IMR-90 (cell line): ENCODE data around the gene CDX2. TPM values are rescaled to one million over a fixed set of nuclear protein-coding genes. Genes with fewer than 3 reads are reported as not detected.

ENCODE experiments used
- ATAC-seq: fragments of 200-7000 bp; cut with Tn5 transposase; 2 replicates; pipeline ENCODE4 v1.9.1; 2020; ENCODE audit warnings: low read depth, mild to moderate bottlenecking, moderate library complexity
- BruUV-seq: library from RNA; stranded (reverse); fragments of 400-500 nt; replicated peaks from 2 replicates; lab custom pipeline; 2021; lab: Mats Ljungman, UMichigan
- CTCF ChIA-PET: fragments of 300-600 bp; formaldehyde crosslinking; extraction: SDS; loops from one replicate; lab custom pipeline; 2021; ENCODE audit warnings: antibody characterized with exemption; lab: Yijun Ruan, JAX
- POLR2A ChIA-PET: fragments of 300-600 bp; sonication (Branson Sonifier 250); formaldehyde crosslinking; loops from one replicate; lab custom pipeline; 2022; ENCODE audit warnings: antibody characterized with exemption; ENCODE audit not compliant: unreplicated experiment; lab: Charles Lee
- DNase-seq: peaks from one replicate; pipeline ENCODE4 v3.0.0; 2013
- H2AFZ ChIP-seq: replicated peaks from 2 replicates; pipeline ENCODE3; 2013; ENCODE audit warnings: low read length, mild to moderate bottlenecking; ENCODE audit not compliant: poor library complexity
- H2AK5ac ChIP-seq: 2 replicates; pipeline ENCODE4 v1.6.1; 2013; ENCODE audit warnings: low read depth, low read length, inconsistent platforms
- H2AK9ac ChIP-seq: replicated peaks from 2 replicates; pipeline ENCODE3; 2013; ENCODE audit warnings: mild to moderate bottlenecking, low read depth, low read length, moderate library complexity; ENCODE audit not compliant: poor library complexity
- H2BK120ac ChIP-seq: 2 replicates; pipeline ENCODE4 v1.6.1; 2013; ENCODE audit warnings: low read depth, low read length, inconsistent platforms
- H2BK15ac ChIP-seq: 3 replicates; pipeline ENCODE4 v1.6.1; 2013; ENCODE audit warnings: low read depth, low read length, inconsistent platforms
- H2BK20ac ChIP-seq: 2 replicates; pipeline ENCODE4 v1.6.1; 2013; ENCODE audit warnings: low read depth, mild to moderate bottlenecking, inconsistent platforms, low read length, moderate library complexity
- H2BK5ac ChIP-seq: 2 replicates; pipeline ENCODE4 v1.6.1; 2013; ENCODE audit warnings: mild to moderate bottlenecking, low read depth, low read length, inconsistent platforms; ENCODE audit not compliant: poor library complexity, severe bottlenecking
- H3K14ac ChIP-seq: replicated peaks from 2 replicates; pipeline ENCODE4 v1.6.1; 2013; ENCODE audit warnings: low read depth, low read length, inconsistent platforms
- H3K18ac ChIP-seq: 2 replicates; pipeline ENCODE4 v1.6.1; 2013; ENCODE audit warnings: low read depth, low read length, control low read depth
- H3K23ac ChIP-seq: 2 replicates; pipeline ENCODE4 v1.6.1; 2013; ENCODE audit warnings: low read depth, low read length, inconsistent platforms
- H3K27ac ChIP-seq: 2 replicates; pipeline ENCODE4 v1.5.1; 2013; ENCODE audit warnings: mild to moderate bottlenecking, control low read depth, low read length; ENCODE audit not compliant: insufficient read depth
- H3K27me3 ChIP-seq: 2 replicates; pipeline ENCODE4 v1.6.1; 2013; ENCODE audit warnings: low read length; ENCODE audit not compliant: control insufficient read depth, insufficient read depth
- H3K36me3 ChIP-seq: 2 replicates; pipeline ENCODE4 v1.6.1; 2013; ENCODE audit warnings: low read length, mixed read lengths; ENCODE audit not compliant: control insufficient read depth, insufficient read depth
- H3K4ac ChIP-seq: 2 replicates; pipeline ENCODE4 v1.6.1; 2013; ENCODE audit warnings: low read depth, low read length, inconsistent platforms
- H3K4me1 ChIP-seq: 2 replicates; pipeline ENCODE4 v1.6.1; 2013; ENCODE audit warnings: low read length, mixed read lengths; ENCODE audit not compliant: control insufficient read depth, insufficient read depth
- H3K4me2 ChIP-seq: 2 replicates; pipeline ENCODE4 v1.6.1; 2013; ENCODE audit warnings: low read depth, mild to moderate bottlenecking, control low read depth, low read length, moderate library complexity
- H3K4me3 ChIP-seq: 2 replicates; pipeline ENCODE4 v1.5.1; 2013; ENCODE audit warnings: low read depth, mild to moderate bottlenecking, control low read depth, low read length, moderate library complexity; ENCODE audit not compliant: insufficient read depth
- H3K56ac ChIP-seq: 2 replicates; pipeline ENCODE4 v1.6.1; 2013; ENCODE audit warnings: low read length, inconsistent platforms; ENCODE audit not compliant: insufficient read depth; ENCODE audit errors: extremely low read depth
- H3K79me1 ChIP-seq, 2 experiments: 2 replicates each; pipeline ENCODE4 v1.6.1; 2013; ENCODE audit warnings: low read length in 2 of 2, inconsistent platforms in 1 of 2, low read depth in 1 of 2
- H3K9ac ChIP-seq: 2 replicates; pipeline ENCODE4 v1.6.1; 2013; ENCODE audit warnings: low read depth, low read length, control low read depth
- H3K9me1 ChIP-seq: 2 replicates; pipeline ENCODE4 v1.6.1; 2013; ENCODE audit warnings: low read length, inconsistent platforms; ENCODE audit not compliant: insufficient read depth
- H3K9me3 ChIP-seq: 2 replicates; pipeline ENCODE4 v1.6.1; 2013; ENCODE audit warnings: low read length; ENCODE audit not compliant: control insufficient read depth, insufficient read depth
- H4K20me1 ChIP-seq: 2 replicates; pipeline ENCODE4 v1.6.1; 2013; ENCODE audit warnings: low read length, inconsistent platforms; ENCODE audit not compliant: insufficient read depth
- H4K5ac ChIP-seq: 2 replicates; pipeline ENCODE4 v1.6.1; 2013; ENCODE audit warnings: mild to moderate bottlenecking, low read depth, low read length, control low read depth
- H4K8ac ChIP-seq, 2 experiments: 2 replicates each; pipeline ENCODE4 v1.6.1; 2013; ENCODE audit warnings: low read depth in 2 of 2, low read length in 2 of 2, control low read depth in 1 of 2, inconsistent platforms in 1 of 2
- H4K91ac ChIP-seq: 2 replicates; pipeline ENCODE4 v1.6.1; 2013; ENCODE audit warnings: low read depth, low read length, inconsistent platforms; ENCODE audit not compliant: insufficient read depth
- BHLHE40 ChIP-seq: fragments of 150-350 bp; IDR thresholded peaks from 2 replicates; pipeline ENCODE4 v1.6.1; 2016; ENCODE audit warnings: mild to moderate bottlenecking, low read depth, low read length
- CEBPB ChIP-seq: IDR thresholded peaks from 2 replicates; pipeline ENCODE4 v1.6.1; 2012; ENCODE audit warnings: low read depth, low read length, improper control_type of control experiment
- CHD1 ChIP-seq: IDR thresholded peaks from 2 replicates; pipeline ENCODE4 v1.6.1; 2012; ENCODE audit warnings: low read depth, low read length, improper control_type of control experiment
- FOS ChIP-seq: fragments of 150-350 bp; IDR thresholded peaks from 2 replicates; pipeline ENCODE4 v1.6.1; 2016; ENCODE audit warnings: low read depth, low read length
- MAFK ChIP-seq: IDR thresholded peaks from 2 replicates; pipeline ENCODE4 v1.6.1; 2012; ENCODE audit warnings: low read depth, low read length, improper control_type of control experiment
- MAZ ChIP-seq: IDR thresholded peaks from 2 replicates; pipeline ENCODE4 v1.6.1; 2012; ENCODE audit warnings: low read depth, mild to moderate bottlenecking, low read length, improper control_type of control experiment, moderate library complexity, borderline replicate concordance
- MXI1 ChIP-seq: IDR thresholded peaks from 2 replicates; pipeline ENCODE4 v1.6.1; 2012; ENCODE audit warnings: low read depth, mild to moderate bottlenecking, low read length, moderate library complexity, borderline replicate concordance
- NFE2L2 ChIP-seq: fragments of 150-350 bp; IDR thresholded peaks from 2 replicates; pipeline ENCODE4 v1.6.1; 2016; ENCODE audit warnings: low read depth, mild to moderate bottlenecking, low read length
- POLR2A ChIP-seq: IDR thresholded peaks from 2 replicates; pipeline ENCODE4 v1.6.1; 2012; ENCODE audit warnings: mild to moderate bottlenecking, low read depth, low read length
- RAD21 ChIP-seq: IDR thresholded peaks from 2 replicates; pipeline ENCODE4 v1.6.1; 2012; ENCODE audit warnings: low read length, improper control_type of control experiment
- RCOR1 ChIP-seq: IDR thresholded peaks from 2 replicates; pipeline ENCODE4 v1.6.1; 2012; ENCODE audit warnings: mild to moderate bottlenecking, low read length, improper control_type of control experiment; ENCODE audit not compliant: insufficient replicate concordance
- RFX5 ChIP-seq: IDR thresholded peaks from 2 replicates; pipeline ENCODE4 v1.8.0; 2012; ENCODE audit warnings: low read depth, mild to moderate bottlenecking, low read length, moderate library complexity
- SMC3 ChIP-seq: fragments of 150-350 bp; IDR thresholded peaks from 2 replicates; pipeline ENCODE4 v1.6.1; 2016; ENCODE audit warnings: low read depth, mild to moderate bottlenecking, antibody characterized with exemption, low read length, moderate library complexity
- WGBS, 2 experiments: methylation state at CpG; one replicate each; pipeline versions ENCODE4 v1.1.5 to v1.1.7; 2013; ENCODE audit warnings: missing lambda C conversion rate in 2 of 2; ENCODE audit not compliant: insufficient read length in 1 of 2; ENCODE audit errors: extremely low coverage in 2 of 2; 5-methylcytosine and 5-hydroxymethylcytosine counted together
- dilution Hi-C: fragments of 300-500 bp; cut with HindIII; formaldehyde crosslinking; loops from one replicate; pipeline ENCODE4 v1.14.3; 2018; ENCODE audit warnings: low sequenced_read_pairs; ENCODE audit not compliant: unreplicated experiment
- in situ Hi-C: fragments of 300-500 bp; cut with MboI; formaldehyde crosslinking; loops from 3 replicates; pipeline ENCODE4 v1.14.3; 2019; ENCODE audit warnings: low sequenced_read_pairs, inconsistent platforms, mixed read lengths
- intact Hi-C: fragments of 100-400 bp; cut with micrococcal nuclease; formaldehyde crosslinking; loops from 2 replicates; pipeline ENCODE4 v1.10.0; 2022
- polyA plus RNA-seq, 3 experiments: library from polyadenylated mRNA; depleted of rRNA; stranded (reverse); fragments of >200 nt; gene quantifications; 2 replicates each; pipeline ENCODE4 v1.2.3, GENCODE V29; 2012; ENCODE audit warnings: low replicate concordance in 1 of 3
- total RNA-seq: library from RNA; depleted of rRNA; stranded (reverse); fragments of >200 nt; gene quantifications from 2 replicates; pipeline ENCODE4 v1.2.3, GENCODE V29; 2012
- TF ChIP-seq, protein P1 (sequence below): fragments of 150-350 bp; IDR thresholded peaks from 2 replicates; pipeline ENCODE4 v1.6.1; 2016; ENCODE audit warnings: low read depth, mild to moderate bottlenecking, low read length, moderate library complexity, borderline replicate concordance
- TF ChIP-seq, protein P2 (sequence below): conservative IDR thresholded peaks from 2 replicates; pipeline ENCODE4 v1.5.1; 2012; ENCODE audit warnings: mild to moderate bottlenecking, low read depth, low read length, improper control_type of control experiment
- TF ChIP-seq, protein P3 (sequence below): fragments of 150-350 bp; IDR thresholded peaks from 2 replicates; pipeline ENCODE4 v1.6.1; 2017; ENCODE audit warnings: mild to moderate bottlenecking, antibody characterized with exemption, low read length, low read depth

Gene CDX2
- total and polyA plus RNA-seq, 2 of the 4 experiments (the other 2 are of a cell fraction): not detected

DNA sequence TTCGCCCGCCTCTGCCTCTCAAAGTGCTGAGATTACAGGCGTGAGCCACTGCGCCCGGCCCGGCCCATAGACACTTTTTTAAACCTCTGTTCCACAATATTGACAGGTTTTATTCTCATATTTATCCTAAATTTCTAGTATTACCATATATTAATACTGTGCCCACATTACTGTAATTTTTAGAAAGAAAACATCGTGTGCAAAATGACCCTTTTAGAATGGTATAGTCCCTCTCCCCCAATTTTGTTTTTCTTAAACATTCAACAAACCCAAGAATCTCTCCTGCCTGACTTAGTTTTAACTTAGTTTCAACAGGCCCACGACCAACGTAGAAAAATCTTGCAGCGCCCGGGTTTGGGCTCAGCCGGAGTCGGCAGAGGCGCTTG is 9.1 kb downstream of the CDX2 start:
- in situ Hi-C loops: no loop called here
- no TSS peak for BruUV-seq
- Histone ChIP-seq H4K91ac (no peak overlapping the region), H2BK120ac (no peak overlapping the region), H3K79me1 (no peaks in the 10 kb centered on the region), H2AK5ac (no peak overlapping the region), H2AK9ac (no peak overlapping the region), H3K9me3 (no peaks in the 10 kb centered on the region), H3K9me1 (no peaks in the 10 kb centered on the region), H4K5ac (no peak overlapping the region), H2BK20ac (no peak overlapping the region), H3K14ac (no peak overlapping the region), H3K36me3 (no peaks in the 10 kb centered on the region), H3K27me3 (peaks cover 85% of the 10 kb centered on the region), H2AFZ (no peak overlapping the region), H3K4me2 (no peak overlapping the region; the same call in 1 of the 2 replicates), H3K23ac (no peak overlapping the region), H2BK15ac (no peak overlapping the region), H4K8ac (no peak overlapping the region), H3K27ac (no peak overlapping the region), H3K18ac (no peak overlapping the region), H3K4me3 (no peak overlapping the region), H3K56ac (no peak overlapping the region), H4K20me1 (no peaks in the 10 kb centered on the region), H3K4me1 (peaks cover 3% of the 10 kb centered on the region; the same call in 1 of the 2 replicates), H3K4ac (no peak overlapping the region), H3K9ac (no peak overlapping the region), H2BK5ac (no peak overlapping the region)
- CTCF ChIA-PET: no interaction called here
- intact Hi-C loops: loop anchor here (10.0 kb wide), 1 partner anchor 585 kb away; no protein-coding TSS in a partner anchor
- WGBS, 2 experiments: 0% methylated on average over 3 of the region's 14 CpGs; no CpG with 5 or more reads in 1 of the 2 experiments
- ATAC-seq: no peak
- POLR2A ChIA-PET: interaction anchor here (0.5 kb wide), 1 partner anchor 90 kb away, joined by 4 read pairs; no protein-coding TSS in a partner anchor
- TF ChIP-seq SMC3 (no peak), MAFK (no peak), MXI1 (no peak), BHLHE40 (no peak), CEBPB (no peak), MAZ (no peak), CHD1 (no peak), FOS (no peak), POLR2A (no peak), RAD21 (no peak), RCOR1 (no peak), NFE2L2 (no peak), RFX5 (no peak)
- TF ChIP-seq, protein P1, sequence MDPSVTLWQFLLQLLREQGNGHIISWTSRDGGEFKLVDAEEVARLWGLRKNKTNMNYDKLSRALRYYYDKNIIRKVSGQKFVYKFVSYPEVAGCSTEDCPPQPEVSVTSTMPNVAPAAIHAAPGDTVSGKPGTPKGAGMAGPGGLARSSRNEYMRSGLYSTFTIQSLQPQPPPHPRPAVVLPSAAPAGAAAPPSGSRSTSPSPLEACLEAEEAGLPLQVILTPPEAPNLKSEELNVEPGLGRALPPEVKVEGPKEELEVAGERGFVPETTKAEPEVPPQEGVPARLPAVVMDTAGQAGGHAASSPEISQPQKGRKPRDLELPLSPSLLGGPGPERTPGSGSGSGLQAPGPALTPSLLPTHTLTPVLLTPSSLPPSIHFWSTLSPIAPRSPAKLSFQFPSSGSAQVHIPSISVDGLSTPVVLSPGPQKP: no peak
- TF ChIP-seq, protein P2, sequence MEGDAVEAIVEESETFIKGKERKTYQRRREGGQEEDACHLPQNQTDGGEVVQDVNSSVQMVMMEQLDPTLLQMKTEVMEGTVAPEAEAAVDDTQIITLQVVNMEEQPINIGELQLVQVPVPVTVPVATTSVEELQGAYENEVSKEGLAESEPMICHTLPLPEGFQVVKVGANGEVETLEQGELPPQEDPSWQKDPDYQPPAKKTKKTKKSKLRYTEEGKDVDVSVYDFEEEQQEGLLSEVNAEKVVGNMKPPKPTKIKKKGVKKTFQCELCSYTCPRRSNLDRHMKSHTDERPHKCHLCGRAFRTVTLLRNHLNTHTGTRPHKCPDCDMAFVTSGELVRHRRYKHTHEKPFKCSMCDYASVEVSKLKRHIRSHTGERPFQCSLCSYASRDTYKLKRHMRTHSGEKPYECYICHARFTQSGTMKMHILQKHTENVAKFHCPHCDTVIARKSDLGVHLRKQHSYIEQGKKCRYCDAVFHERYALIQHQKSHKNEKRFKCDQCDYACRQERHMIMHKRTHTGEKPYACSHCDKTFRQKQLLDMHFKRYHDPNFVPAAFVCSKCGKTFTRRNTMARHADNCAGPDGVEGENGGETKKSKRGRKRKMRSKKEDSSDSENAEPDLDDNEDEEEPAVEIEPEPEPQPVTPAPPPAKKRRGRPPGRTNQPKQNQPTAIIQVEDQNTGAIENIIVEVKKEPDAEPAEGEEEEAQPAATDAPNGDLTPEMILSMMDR: no peak
- TF ChIP-seq, protein P3, sequence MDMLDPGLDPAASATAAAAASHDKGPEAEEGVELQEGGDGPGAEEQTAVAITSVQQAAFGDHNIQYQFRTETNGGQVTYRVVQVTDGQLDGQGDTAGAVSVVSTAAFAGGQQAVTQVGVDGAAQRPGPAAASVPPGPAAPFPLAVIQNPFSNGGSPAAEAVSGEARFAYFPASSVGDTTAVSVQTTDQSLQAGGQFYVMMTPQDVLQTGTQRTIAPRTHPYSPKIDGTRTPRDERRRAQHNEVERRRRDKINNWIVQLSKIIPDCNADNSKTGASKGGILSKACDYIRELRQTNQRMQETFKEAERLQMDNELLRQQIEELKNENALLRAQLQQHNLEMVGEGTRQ: no peak
- DNase-seq: no peak
- dilution Hi-C loops: no loop called here
